Mesodermal cell (in vitro differentiated cells): ENCODE results near the gene PTTG1IP.

ENCODE experiments used
- H3K27ac ChIP-seq: 2 replicates; pipeline ENCODE4 v1.7.0; 2013; ENCODE audit warnings: mild to moderate bottlenecking, low read depth, low read length, moderate library complexity; ENCODE audit not compliant: severe bottlenecking
- H3K36me3 ChIP-seq: 2 replicates; pipeline ENCODE4 v1.7.1; 2013; ENCODE audit warnings: mild to moderate bottlenecking, low read length, moderate library complexity; ENCODE audit not compliant: control insufficient read depth, insufficient read depth
- H3K4me1 ChIP-seq: one replicate; pipeline ENCODE4 v1.7.1; 2013; ENCODE audit warnings: mild to moderate bottlenecking, low read length; ENCODE audit not compliant: insufficient read depth, control insufficient read depth, poor library complexity, severe bottlenecking
- H3K4me3 ChIP-seq: 2 replicates; pipeline ENCODE4 v1.7.0; 2013; ENCODE audit warnings: low read length, control low read depth, mild to moderate bottlenecking; ENCODE audit not compliant: insufficient read depth, poor library complexity, severe bottlenecking; ENCODE audit errors: extremely low read depth
- H3K9me3 ChIP-seq: 2 replicates; pipeline ENCODE4 v1.7.1; 2013; ENCODE audit warnings: mild to moderate bottlenecking, low read length, moderate library complexity; ENCODE audit not compliant: control insufficient read depth
- WGBS, 2 experiments: methylation state at CpG; one replicate each; pipeline ENCODE4 v1.1.5; 2013; ENCODE audit warnings: missing lambda C conversion rate in 2 of 2; ENCODE audit not compliant: insufficient coverage in 2 of 2; 5-methylcytosine and 5-hydroxymethylcytosine counted together

The PTTG1IP gene

DNA sequence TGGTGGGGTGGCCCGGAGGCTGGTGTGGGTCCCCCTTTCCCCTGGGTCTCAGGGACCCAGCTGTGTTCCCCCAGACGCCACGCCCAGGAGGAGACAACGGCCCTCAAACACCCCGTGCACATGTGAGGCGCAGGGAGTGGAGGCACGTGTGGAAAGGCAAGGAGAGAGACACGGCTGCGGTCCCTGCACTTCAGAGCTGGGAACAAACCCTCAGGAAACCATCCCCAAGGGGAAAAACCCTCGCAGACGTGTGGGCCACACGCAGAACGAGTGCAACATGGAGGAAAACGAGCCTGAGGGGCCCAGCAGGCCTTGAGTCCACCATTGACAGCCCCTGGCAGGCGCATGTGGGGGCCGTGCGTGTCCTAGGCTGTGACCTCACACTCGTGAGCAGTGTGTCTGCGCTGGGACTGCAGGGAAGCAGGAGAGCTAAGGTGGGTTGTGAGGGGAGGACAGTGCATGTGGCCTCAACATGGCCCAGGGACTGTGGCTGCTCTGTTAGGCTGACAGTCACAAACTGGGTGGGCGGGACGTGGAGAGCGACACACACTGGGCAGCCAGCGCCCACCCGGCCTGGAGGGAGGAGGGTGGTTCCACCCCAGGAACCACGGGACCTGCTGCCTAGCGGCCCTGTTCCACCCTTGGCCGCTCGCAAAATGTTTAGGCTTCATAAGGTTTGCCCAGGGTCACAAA lies 27.2 kb upstream of the PTTG1IP start:
- Histone ChIP-seq H3K27ac (no peak overlapping the region), H3K36me3 (no peaks in the 10 kb centered on the region), H3K9me3 (no peaks in the 10 kb centered on the region), H3K4me1 (no peaks in the 10 kb centered on the region), H3K4me3 (no peak overlapping the region)
- 91 to 92% methylated on average over 21 to 27 of the region's 28 CpGs for WGBS, 2 experiments

DNA sequence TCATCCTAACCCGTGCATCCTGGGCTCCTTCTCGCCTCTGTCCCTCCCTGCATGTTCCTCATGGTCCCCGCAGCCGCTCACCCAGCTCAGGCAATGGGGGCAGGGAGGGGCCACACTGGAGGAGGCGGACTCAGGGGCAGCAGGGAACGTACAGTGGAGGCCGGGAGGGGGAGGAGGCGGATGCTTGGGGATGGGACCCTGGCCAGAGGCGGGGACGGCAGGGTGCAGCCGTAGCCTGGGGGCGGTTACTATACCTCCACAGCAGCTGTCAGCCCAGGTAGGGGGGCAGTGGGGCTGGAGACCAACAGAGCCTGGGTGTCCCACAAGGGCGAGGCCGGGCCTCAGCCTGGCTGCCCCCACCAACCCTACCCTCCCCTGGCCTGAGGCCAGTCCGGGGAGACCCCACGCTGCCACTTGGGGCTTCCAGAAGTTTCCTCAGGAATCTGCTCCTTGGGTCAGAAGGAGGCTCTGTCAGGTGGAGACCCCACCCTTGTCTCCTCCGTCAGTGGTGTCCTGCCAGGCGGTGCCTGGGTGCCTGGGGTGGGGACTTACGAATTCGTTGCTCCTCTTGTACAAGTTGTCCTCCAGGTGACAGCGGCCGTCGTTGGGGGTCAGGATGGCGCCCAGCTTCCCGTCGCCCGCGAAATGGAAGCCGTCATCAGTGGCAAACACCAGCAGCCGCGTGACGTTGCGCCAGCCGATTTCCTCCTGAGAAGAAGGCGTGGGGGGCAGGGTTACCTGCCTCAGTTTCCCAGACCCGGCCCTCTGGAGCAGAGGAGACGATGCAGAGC lies 26.5 kb upstream of the PTTG1IP start:
- 92 to 93% methylated on average over 30 to 33 of the region's 37 CpGs for WGBS, 2 experiments
- Histone ChIP-seq H3K4me1 (no peaks in the 10 kb centered on the region), H3K27ac (no peak overlapping the region), H3K4me3 (no peak overlapping the region), H3K9me3 (no peaks in the 10 kb centered on the region), H3K36me3 (no peaks in the 10 kb centered on the region)

DNA sequence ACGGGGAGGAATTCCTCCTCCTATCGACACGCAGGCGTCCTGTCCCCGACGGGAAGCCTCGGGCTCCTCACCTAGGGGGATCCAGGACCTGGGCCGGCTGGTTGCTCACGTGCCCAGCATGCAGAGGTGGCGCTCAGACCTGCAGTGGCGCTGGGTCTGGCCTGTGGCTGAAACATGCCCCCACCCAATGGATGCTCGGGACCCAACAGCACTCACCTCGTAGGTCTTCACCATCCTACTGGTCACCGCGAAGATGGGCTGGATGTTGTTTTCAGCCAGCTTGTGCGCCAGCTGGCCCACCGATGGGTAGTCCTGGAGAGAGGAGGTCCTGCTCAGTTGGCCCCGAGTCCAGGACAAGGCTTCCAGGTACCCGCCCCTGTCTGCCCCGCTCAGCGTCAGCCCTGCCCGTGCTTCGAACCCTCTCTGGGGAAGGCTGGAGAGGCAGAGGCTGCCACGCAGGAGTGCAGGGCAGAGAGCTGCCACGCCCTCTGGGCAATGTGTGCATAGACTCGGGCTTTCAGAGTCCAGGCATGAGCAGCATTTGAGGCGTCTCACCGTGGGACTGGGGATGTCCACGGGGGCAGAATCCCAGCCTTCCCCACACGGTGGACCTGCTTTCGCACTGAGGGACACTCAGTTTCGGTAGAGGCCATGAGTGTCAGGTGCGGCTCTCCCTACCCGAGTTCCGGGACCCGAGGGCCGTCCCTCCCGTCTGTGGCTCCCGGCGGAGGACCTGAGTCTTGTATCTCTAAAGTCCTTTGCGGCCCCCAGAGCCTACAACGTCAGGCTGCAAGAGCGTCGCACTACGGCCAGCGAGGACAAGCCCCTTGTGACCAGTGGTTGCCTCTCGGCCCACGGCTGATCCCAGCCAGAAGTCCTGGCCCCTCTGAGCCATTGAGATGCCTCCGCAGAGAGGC lies 25.6 kb upstream of the PTTG1IP start:
- H3K4me3 ChIP-seq, result no peak overlapping the region
- 91 to 92% methylated on average over 40 to 48 of the region's 49 CpGs for WGBS, 2 experiments
- no peaks in the 10 kb centered on the region for H3K9me3 ChIP-seq
- no peaks in the 10 kb centered on the region for H3K36me3 ChIP-seq
- H3K27ac ChIP-seq, result no peak overlapping the region
- H3K4me1 ChIP-seq, result no peaks in the 10 kb centered on the region

DNA sequence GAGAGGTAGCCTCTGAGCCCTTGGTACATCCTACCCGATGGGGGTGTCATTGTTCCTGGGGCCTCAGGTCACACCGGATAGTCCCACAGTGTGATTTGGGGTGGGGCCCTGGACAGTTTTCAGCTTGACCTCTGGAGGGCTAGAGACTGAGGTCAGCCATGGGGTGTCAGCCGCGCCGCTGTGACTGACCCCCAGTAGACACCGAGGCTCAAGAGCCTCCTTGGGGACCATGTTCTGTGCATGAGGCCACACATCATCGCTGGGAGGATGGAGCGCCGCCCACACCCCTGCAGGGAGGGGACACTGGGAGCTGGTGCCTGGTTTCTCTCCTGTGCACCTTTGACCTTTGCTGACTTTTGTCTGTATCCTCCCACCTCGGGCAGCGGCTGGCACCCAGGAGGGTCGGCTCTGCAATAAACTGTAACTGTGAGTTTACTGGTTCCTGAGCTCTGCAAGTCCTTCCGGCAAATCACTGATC lies 24.6 kb upstream of the PTTG1IP start:
- H3K36me3 ChIP-seq, result no peaks in the 10 kb centered on the region
- no peaks in the 10 kb centered on the region for H3K4me1 ChIP-seq
- 86 to 90% methylated on average over 12 to 13 of the region's 13 CpGs for WGBS, 2 experiments
- H3K9me3 ChIP-seq, result no peaks in the 10 kb centered on the region
- H3K4me3 ChIP-seq, result no peak overlapping the region
- no peak overlapping the region for H3K27ac ChIP-seq

DNA sequence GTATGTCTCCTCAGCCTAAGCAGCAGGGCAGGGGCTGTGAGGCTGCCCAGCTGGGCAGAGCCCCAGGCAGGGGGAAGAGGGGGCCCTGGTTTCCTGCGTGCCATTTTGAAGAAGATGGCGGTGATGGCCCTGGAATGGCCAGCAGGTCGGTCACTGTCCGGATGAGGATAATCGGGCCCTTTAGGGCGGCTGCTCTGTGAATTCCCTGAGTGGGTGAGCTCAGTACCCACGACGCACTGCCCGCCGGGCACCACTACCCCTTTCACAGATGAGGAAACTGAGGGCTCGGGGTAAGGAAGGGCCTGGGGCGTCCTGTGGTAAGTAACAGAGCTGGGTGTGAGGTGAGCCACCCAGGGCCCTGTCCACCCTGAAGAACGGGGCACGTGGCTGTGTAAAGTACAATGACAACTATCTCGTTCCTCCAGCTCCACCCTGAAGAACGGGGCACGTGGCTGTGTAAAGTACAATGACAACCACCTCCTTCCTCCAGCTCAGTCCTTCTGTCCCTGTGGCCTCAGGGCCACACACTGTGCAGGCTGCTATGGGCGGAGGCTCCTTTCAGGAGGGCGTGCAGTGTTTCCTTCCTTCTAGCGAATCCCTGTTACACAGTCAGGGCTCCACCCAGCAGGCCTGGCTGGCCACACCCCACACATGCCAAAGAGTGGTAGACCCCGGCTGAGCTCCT lies 24.0 kb upstream of the PTTG1IP start:
- H3K9me3 ChIP-seq, result no peaks in the 10 kb centered on the region
- WGBS, 2 experiments, result 84 to 87% methylated on average over 21 of the region's 21 CpGs
- H3K27ac ChIP-seq, result no peak overlapping the region
- H3K4me3 ChIP-seq, result no peak overlapping the region
- no peaks in the 10 kb centered on the region for H3K36me3 ChIP-seq
- no peaks in the 10 kb centered on the region for H3K4me1 ChIP-seq

DNA sequence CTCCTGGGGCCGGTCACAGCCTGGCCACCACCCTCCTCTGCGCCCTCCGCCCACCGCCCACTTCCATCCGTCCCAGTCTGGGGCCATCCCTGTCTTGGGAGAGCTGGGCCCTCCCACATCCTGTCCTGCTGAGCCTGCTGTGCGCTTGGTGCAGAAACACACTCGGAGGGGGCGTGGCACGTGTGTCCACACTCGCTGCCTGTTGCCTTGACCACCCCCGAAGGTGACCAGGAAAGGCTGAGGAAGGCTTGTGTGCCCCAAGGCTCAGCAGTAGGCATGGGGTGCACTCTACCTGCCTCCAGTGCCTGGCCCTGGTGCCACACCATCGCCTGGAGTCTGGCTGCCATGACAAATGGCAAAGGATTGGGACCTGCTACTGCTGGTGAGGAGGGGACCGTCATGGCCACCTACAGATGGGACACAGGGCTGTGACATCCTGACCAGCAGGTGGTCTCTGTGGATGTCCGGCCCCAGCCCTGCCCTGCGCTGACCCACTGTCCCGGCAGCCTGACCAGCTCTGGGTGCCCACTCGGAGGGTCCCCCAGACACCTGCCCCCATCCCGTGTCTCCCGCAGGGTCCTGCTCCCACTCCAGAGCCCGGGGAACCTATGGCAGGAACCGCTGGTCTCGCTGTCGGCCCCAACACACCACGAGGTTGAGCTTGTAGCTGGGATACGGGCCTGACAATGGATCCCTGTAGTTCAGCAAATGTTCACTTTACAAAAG lies 23.2 kb upstream of the PTTG1IP start:
- Histone ChIP-seq H3K4me1 (no peaks in the 10 kb centered on the region), H3K4me3 (no peak overlapping the region), H3K9me3 (no peaks in the 10 kb centered on the region), H3K27ac (no peak overlapping the region), H3K36me3 (no peaks in the 10 kb centered on the region)
- 89 to 93% methylated on average over 21 to 25 of the region's 25 CpGs for WGBS, 2 experiments

DNA sequence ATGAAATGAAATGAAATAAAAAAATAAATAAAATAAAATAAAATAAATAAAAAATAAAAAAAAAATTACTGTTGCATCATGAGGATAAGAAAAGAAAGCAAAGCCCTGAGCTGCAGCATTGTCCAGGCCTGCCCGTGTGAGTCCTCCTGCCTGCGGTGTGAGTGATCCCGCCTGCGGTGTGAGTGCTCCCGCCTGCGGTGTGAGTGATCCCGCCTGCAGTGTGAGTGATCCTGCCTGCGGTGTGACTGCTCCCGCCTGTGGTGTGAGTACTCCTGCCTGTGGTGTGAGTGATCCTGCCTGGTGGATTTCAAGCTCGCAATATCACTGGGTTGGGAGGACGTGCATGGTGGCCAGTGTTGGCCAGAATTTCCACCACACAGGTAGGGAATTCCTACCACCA lies 22.4 kb upstream of the PTTG1IP start:
- no peak overlapping the region for H3K27ac ChIP-seq
- 93 to 99% methylated on average over 6 to 11 of the region's 11 CpGs for WGBS, 2 experiments
- no peaks in the 10 kb centered on the region for H3K9me3 ChIP-seq
- H3K36me3 ChIP-seq, result no peaks in the 10 kb centered on the region
- H3K4me1 ChIP-seq, result no peaks in the 10 kb centered on the region
- H3K4me3 ChIP-seq, result no peak overlapping the region

DNA sequence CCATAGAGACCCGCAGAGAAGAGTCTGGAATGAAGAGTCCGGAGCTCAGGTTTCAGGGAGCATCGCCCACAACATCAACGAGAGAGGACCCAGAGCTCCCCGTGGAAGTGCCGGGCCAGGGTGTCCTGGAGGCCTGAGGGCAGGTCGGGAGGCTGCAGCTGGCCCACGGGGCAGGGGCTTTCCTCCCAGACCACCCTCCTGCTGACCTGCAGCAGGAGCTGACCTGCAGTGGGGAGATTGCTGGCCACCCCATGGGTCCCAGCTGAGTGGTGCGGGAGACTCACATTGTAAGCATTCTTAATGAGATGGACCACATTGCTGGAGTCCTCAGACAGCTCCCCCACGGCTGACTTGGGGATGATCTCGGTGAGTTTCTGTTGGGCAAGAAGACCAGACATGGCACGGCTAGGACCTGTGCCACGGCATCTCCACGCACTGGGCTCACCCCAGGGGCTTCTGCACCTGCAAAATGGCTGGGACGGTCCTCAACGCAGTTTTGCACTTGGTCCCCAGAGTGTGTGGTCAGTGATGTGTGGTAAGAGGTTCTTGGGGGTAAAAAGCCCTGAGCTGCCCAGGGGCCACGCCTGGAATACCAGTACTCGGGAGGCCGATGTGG lies 21.3 kb upstream of the PTTG1IP start:
- Histone ChIP-seq H3K36me3 (no peaks in the 10 kb centered on the region), H3K9me3 (no peaks in the 10 kb centered on the region), H3K4me3 (no peak overlapping the region), H3K4me1 (no peaks in the 10 kb centered on the region), H3K27ac (no peak overlapping the region)
- WGBS, 2 experiments, result 90 to 93% methylated on average over 12 to 16 of the region's 19 CpGs

DNA sequence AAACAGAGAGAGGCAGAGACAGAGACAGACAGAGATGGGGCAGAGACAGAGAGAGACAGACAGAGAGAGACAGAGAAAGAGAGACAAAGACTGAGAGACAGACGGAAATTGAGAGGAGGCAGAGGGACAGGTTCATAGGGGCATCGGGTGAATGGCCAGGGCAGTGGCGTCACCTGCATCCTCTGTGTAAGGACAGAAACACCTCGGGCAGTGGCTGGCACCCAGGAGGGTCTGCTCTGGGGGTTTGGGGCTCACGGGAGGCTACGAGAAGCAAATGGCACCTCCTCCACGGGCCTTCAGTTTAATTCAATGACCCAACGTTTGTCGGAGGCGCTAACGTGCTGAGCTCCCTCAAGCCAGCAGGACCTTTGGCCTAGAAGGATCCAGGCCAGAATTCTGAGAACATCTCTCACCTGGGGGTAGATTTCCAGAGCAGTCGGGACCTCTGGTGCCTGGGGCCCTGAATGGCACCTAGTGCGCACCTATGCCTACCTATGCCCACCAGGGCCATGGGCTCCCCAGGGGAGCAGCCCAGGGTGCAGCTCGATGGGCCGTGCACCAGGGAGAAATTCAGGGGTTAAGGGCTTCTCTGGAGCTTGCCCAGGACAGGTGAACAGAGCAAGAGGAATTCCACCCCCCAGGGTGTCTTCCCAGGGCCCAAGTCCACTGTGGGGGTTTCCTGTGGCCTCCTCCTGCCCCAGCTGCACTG lies 20.6 kb upstream of the PTTG1IP start:
- 81 to 90% methylated on average over 13 to 14 of the region's 15 CpGs for WGBS, 2 experiments
- Histone ChIP-seq H3K4me3 (no peak overlapping the region), H3K27ac (no peak overlapping the region), H3K4me1 (no peaks in the 10 kb centered on the region), H3K36me3 (no peaks in the 10 kb centered on the region), H3K9me3 (no peaks in the 10 kb centered on the region)
